DMS53 (cell line): ENCODE data around the gene SERPINI2.

ENCODE experiments used
- DNase-seq: peaks from one replicate; lab custom pipeline; 2025; lab: John Stamatoyannopoulos, UW

SERPINI2 gene, protein sequence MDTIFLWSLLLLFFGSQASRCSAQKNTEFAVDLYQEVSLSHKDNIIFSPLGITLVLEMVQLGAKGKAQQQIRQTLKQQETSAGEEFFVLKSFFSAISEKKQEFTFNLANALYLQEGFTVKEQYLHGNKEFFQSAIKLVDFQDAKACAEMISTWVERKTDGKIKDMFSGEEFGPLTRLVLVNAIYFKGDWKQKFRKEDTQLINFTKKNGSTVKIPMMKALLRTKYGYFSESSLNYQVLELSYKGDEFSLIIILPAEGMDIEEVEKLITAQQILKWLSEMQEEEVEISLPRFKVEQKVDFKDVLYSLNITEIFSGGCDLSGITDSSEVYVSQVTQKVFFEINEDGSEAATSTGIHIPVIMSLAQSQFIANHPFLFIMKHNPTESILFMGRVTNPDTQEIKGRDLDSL

DNA sequence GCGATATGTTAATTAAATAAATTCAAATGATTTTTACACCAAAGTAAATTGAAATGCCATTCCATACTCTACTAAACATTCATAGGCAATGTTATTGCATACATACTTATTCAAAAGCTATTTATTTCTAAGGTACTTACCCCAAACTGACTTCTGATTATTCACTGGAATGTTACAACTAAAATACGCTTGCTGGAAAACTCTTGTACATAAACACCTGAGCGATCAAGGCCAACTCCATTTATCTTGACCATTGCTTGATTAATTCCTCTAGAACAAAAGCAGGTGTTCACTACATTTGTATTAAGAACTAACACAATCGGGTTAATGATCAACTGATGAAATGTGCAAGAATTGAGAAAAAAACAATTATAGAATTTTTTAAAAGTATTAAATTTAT is at the start of gene SERPINI2:
Gene SERPINI2 (minus strand): TSS at position 180 of the 400 bp plus-strand sequence. CDS start 2,208 bp downstream, outside the sequence.
- DNase-seq: no peak

GRCh38 chr3:167521006-167521355 is 47.1 kb upstream of the SERPINI2 start:
- no peak for DNase-seq

GRCh38 chr3:167520266-167521005 is 46.6 kb upstream of the SERPINI2 start:
- no peak for DNase-seq

GRCh38 chr3:167507954-167508353 is 34.1 kb upstream of the SERPINI2 start:
- no peak for DNase-seq

GRCh38 chr3:167502401-167502800 is 28.6 kb upstream of the SERPINI2 start:
- no peak for DNase-seq

GRCh38 chr3:167501941-167502340 is 28.1 kb upstream of the SERPINI2 start:
- no peak for DNase-seq

GRCh38 chr3:167497903-167498302 is 24.1 kb upstream of the SERPINI2 start:
- DNase-seq: no peak

- DNase-seq: peak; percentile 57
These were observed 19.4 kb upstream of the SERPINI2 start for GRCh38 chr3:167493244-167493643.

GRCh38 chr3:167491621-167492020 is 17.8 kb upstream of the SERPINI2 start:
- DNase-seq: no peak

DNA sequence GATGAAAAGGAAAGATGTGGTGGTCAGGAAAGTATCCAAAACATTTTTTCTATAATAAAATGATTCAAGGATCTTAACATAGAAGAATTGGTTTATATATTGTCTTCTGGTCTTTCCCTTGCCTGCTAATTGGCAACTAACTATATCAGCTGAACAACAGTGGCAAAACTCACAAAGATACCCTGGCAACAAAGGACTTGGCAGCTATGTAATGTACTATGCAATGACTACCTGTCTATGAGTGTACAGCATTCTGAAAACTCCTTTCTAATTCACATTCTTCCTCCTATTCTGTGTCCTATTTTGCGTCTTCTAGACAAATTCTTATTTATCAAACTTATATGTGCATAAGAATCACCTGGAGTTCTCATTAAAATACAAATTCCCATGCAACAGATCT is 15.7 kb upstream of the SERPINI2 start:
- no peak for DNase-seq

DNA sequence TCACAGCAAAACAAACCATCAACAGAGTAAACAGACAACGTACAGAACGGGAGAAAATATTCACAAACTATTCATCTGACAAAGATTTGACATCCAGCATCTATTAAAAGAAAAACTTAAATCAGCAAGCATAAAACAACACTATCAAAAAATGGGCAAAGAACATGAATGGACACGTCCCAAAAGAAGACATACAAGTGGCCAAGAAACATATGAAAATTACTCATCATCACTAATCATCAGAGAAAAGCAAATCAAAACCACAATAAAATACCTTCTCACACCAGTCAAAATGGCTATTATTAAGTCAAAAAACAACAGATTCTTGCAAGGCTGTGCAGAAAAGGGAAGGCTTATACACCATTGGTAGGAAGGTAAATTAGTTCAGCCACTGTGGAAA is 13.7 kb upstream of the SERPINI2 start:
- no peak for DNase-seq

DNA sequence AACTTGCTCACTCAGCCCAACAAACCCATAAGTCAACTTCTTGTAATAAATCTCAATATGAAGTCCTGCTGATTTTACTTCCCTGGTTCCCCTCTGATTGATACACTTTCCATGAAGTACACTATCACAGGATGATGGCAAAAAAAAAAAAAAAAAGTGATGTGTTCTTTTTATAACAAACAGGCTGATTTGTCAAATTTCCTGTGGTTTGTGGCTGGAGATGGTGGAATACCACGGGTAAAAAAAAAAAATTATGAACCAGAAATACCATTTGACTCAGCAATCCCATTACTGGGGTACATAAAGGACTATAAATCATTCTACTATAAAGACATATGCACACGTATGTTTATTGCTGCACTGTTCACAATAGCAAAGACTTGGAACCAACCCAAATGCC is 10.7 kb upstream of the SERPINI2 start:
- no peak for DNase-seq

GRCh38 chr3:167483708-167484475 is 10.1 kb upstream of the SERPINI2 start:
- no peak for DNase-seq

- DNase-seq: no peak
These were observed 7.3 kb upstream of the SERPINI2 start for GRCh38 chr3:167481164-167481563.

GRCh38 chr3:167480748-167481147 is 6.9 kb upstream of the SERPINI2 start:
- DNase-seq: no peak

- DNase-seq: no peak
These were observed 4.5 kb downstream of the SERPINI2 start for GRCh38 chr3:167469381-167469780.

DNA sequence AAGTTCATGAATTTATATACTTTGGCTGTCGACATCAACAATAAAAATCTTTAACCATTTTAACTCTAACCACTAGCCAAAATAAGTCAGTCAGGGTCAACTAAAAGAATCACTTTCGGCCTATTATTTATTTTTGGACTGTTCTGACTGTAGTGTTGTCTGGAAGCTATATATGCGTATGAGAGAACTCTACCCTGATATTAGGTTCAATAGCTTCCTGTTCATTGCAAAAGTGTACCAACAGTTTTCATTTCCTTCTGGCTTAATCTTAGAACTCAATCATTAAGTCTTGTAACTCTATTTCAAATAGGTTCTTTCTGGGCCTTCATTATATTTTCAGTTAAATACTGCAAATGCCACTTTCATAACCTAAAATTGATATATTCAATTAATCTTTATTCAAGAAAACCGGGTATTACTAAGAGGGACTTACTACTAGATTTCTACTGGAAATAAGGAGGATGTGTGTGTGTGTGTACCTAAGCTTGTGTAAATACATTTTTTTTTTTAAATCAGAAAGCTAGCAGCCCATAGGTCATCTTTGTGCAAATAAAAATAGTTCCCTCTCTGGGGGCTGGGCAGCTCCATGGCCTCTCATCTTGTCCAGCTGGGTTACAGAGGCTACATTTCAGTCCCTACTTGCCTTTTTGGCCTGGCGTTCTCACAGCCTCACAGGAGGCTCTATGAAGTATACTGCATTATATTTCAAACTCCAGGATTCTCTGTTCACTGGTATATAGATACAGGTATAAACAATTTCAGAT is 5.8 kb downstream of the SERPINI2 start:
- peak; percentile 90 for DNase-seq

- DNase-seq: peak; percentile 20
These were observed 6.9 kb downstream of the SERPINI2 start for GRCh38 chr3:167466966-167467365.

DNA sequence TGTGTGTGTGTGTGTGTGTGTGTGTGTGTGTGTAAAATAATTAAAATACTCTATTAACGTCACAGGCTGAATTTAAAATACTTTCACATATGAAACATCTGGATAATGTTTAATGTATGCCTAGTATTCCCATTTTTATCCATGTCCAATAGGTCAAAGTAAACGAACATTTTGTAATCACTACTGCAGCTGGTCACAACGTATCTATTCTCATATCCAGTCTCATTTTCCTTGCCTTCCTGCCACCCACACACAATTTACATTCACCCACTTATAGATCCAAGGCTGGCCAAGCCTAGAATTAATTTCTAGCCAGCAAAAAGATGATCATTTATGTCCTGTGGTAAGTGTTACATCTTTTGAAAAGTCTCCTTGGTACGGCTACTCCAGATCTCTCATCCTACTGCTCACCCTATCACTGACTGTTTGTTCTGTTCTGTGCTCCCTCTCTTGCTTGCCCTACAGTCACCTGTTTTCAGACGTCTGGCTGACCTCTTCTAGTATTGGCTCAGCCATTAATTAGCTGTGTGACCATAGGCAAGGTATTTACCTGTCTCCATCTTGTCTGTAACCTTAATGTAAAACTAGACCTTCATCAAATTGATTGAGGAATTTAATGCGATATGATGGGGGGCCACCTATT is 17.6 kb downstream of the SERPINI2 start:
- no peak for DNase-seq

GRCh38 chr3:167453815-167454214 is 20.0 kb downstream of the SERPINI2 start:
- no peak for DNase-seq

DNA sequence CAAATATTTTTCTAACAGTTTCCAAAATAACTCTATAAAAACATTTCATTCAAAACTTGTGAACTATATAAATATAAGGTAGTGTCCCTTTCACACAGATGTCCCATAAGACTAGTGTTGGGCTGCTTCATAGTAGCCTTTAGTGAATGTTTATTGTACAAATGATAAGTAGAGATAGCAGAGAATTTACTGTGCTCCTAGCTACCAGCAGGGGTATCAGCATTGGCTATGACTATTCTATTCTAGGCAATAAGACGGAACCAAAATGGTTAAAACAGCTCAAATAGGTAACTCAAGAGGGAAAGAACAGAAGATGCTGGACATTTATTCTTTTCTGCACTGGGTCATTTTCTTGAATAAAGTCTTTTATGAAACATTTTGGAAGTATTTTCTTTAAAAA is 22.6 kb downstream of the SERPINI2 start:
- no peak for DNase-seq
